GM21423 (cell line): ENCODE measurements around the gene CXCL11.
"Not testable (repeated sequence)": the region's sequence is repeated elsewhere in the genome, so short reads cannot be mapped to it uniquely, and the experiment has no call there.

Source experiments
- ATAC-seq: cut with Tn5 transposase; IDR thresholded peaks from one replicate; pipeline ENCODE4 v1.9.1; 2021; ENCODE audit warnings: mild to moderate bottlenecking, moderate library complexity; ENCODE audit not compliant: unreplicated experiment

Gene CXCL11

GRCh38 chr4:76035799-76036380, at the start of gene CXCL11:
CXCL11 (minus strand) TSS chr4:76036070; CDS start chr4:76035987, 83 bp downstream.
- ATAC-seq, result no peak

GRCh38 chr4:76084542-76084941, 48.7 kb upstream of the CXCL11 start:
- no peak for ATAC-seq

GRCh38 chr4:76083386-76083988, 47.6 kb upstream of the CXCL11 start:
- ATAC-seq, result no peak

GRCh38 chr4:76078033-76078613, 42.3 kb upstream of the CXCL11 start:
- ATAC-seq, result no peak

GRCh38 chr4:76074993-76075600, 39.2 kb upstream of the CXCL11 start:
- ATAC-seq, result no peak

GRCh38 chr4:76074468-76074867, 38.6 kb upstream of the CXCL11 start, which contains the start of gene ART3:
ART3 (plus strand) TSS chr4:76074709; CDS start chr4:76075890, 1,181 bp downstream.
- no peak for ATAC-seq

- no peak for ATAC-seq
Measured at GRCh38 chr4:76072760-76073159, 36.9 kb upstream of the CXCL11 start.

GRCh38 chr4:76067652-76068286, 31.9 kb upstream of the CXCL11 start:
- peak; percentile 58 for ATAC-seq

GRCh38 chr4:76066546-76066945, 30.7 kb upstream of the CXCL11 start:
- ATAC-seq, result no peak

GRCh38 chr4:76061982-76062381, 26.1 kb upstream of the CXCL11 start:
- peak; percentile 76 for ATAC-seq

- ATAC-seq, result no peak
Measured at GRCh38 chr4:76061421-76061820, 25.6 kb upstream of the CXCL11 start.

- no peak for ATAC-seq
Measured at GRCh38 chr4:76060506-76060905, 24.6 kb upstream of the CXCL11 start.

GRCh38 chr4:76059750-76060149, 23.9 kb upstream of the CXCL11 start:
- no peak for ATAC-seq

GRCh38 chr4:76058888-76059426, 23.1 kb upstream of the CXCL11 start:
- ATAC-seq, result no peak

- no peak for ATAC-seq
Measured at GRCh38 chr4:76058302-76058701, 22.4 kb upstream of the CXCL11 start.

- no peak for ATAC-seq
Measured at GRCh38 chr4:76055421-76055820, 19.6 kb upstream of the CXCL11 start.

- peak; percentile 97 for ATAC-seq
Measured at GRCh38 chr4:76055016-76055415, 19.1 kb upstream of the CXCL11 start.

- no peak for ATAC-seq
Measured at GRCh38 chr4:76053730-76054129, 17.9 kb upstream of the CXCL11 start.

GRCh38 chr4:76050560-76051050, 14.7 kb upstream of the CXCL11 start:
- ATAC-seq, result not testable (repeated sequence)

- ATAC-seq, result not testable (repeated sequence)
Measured at GRCh38 chr4:76049860-76050416, 14.1 kb upstream of the CXCL11 start.

- not testable (repeated sequence) for ATAC-seq
Measured at GRCh38 chr4:76044686-76045085, 8.8 kb upstream of the CXCL11 start.
